HEK293T (cell line): ENCODE results near the gene HOXC12.

Experiments
- CTBP1 ChIP-seq: fragments of 450-650 bp; IDR thresholded peaks from 2 replicates; pipeline ENCODE4 v1.6.1; 2016; ENCODE audit warnings: borderline replicate concordance
- FOXA1 ChIP-seq: fragments of 450-650 bp; IDR thresholded peaks from 2 replicates; pipeline ENCODE4 v1.6.1; 2016; ENCODE audit warnings: mild to moderate bottlenecking
- FOXM1 ChIP-seq: fragments of 450-650 bp; IDR thresholded peaks from 2 replicates; pipeline ENCODE4 v1.6.1; 2017; ENCODE audit warnings: mild to moderate bottlenecking, borderline replicate concordance
- HDGF ChIP-seq: fragments of 450-650 bp; IDR thresholded peaks from 2 replicates; pipeline ENCODE4 v1.6.1; 2017; ENCODE audit warnings: antibody characterized with exemption, borderline replicate concordance
- NFRKB ChIP-seq: fragments of 450-650 bp; IDR thresholded peaks from 2 replicates; pipeline ENCODE4 v1.6.1; 2016; ENCODE audit warnings: mild to moderate bottlenecking, moderate library complexity
- PKNOX1 ChIP-seq: fragments of 450-650 bp; IDR thresholded peaks from 2 replicates; pipeline ENCODE4 v1.6.1; 2016
- SP1 ChIP-seq: fragments of 450-650 bp; IDR thresholded peaks from 2 replicates; pipeline ENCODE4 v1.6.1; 2017
- SUZ12 ChIP-seq: fragments of 450-650 bp; IDR thresholded peaks from 2 replicates; pipeline ENCODE4 v1.6.1; 2016; ENCODE audit warnings: mild to moderate bottlenecking

DNA sequence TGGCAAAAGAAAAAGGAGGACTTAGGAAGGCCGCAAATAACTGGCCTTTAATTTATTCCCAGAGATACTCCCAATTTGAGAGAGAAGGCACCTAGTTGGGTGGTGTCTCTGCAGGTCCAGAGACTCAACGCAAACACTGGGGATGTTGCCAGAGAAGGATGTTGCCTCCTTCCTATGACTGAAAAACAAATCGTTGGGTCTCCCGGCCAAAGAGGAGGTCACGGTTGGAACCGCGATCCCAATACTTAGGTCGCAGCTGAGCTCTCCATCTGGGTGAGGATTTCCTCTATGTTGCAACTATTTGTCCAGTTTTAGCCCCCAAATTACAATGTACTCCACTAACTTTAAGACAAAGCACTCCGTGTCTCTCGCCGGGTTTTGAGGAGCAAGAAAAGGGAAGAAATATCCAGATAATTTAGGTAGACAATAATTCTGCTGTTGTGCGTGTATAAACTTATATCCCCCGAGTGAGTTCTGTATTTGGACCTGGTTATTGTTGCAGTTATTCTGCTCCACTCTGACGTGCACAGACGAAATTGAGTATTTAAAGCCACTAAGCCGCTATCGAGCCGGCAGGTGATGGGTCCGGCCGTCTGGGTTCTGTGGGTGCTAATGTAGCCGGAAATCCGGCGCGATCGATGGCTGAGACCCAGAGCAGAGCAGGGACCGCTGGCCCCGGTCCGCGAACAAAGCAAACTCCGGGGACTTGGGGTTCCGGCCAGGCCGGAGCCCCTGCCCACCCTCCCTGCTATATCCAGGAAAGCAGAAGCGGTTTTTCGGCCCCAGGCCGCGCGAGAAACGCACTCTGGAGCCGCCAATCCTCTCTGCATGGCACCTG, 5.7 kb downstream of the HOXC12 start:
- TF ChIP-seq HDGF (no peak), SP1 (no peak), PKNOX1 (no peak), SUZ12 (no peak), CTBP1 (no peak), FOXA1 (no peak), FOXM1 (no peak), NFRKB (no peak)
